SK-N-SH (cell line): ENCODE data around the gene SLC4A2. TPM values are rescaled to one million over a fixed set of nuclear protein-coding genes. Genes with fewer than 3 reads are reported as not detected.

Experiments used
- CTCF ChIA-PET: fragments of 300-600, 350-600 bp; formaldehyde crosslinking; extraction: SDS; loops from one replicate; lab custom pipeline; 2021; lab: Yijun Ruan, JAX
- POLR2A ChIA-PET: fragments of 350-600 bp; sonication (Branson Sonifier 250); formaldehyde crosslinking; extraction: SDS; loops from one replicate; lab custom pipeline; 2020; ENCODE audit warnings: antibody characterized with exemption, inconsistent platforms; lab: Yijun Ruan, JAX
- DNase-seq: peaks from one replicate; pipeline ENCODE4 v3.0.0; 2012
- H2AFZ ChIP-seq: fragments of 200-600 bp; sonication (generic); 2 replicates; pipeline ENCODE4 v1.8.1; 2016; ENCODE audit warnings: antibody characterized with exemption, mild to moderate bottlenecking, low read depth
- H3F3A ChIP-seq: fragments of 200-600 bp; sonication (generic); replicated peaks from 2 replicates; pipeline ENCODE3; 2016; ENCODE audit warnings: antibody characterized with exemption, mild to moderate bottlenecking; ENCODE audit not compliant: insufficient read depth
- H3K27ac ChIP-seq, 2 experiments: fragments of 200-500 bp in 1 of 2; fragments of 200-600 bp in 1 of 2; sonication (Bioruptor generic) in 1 of 2; sonication (generic), shearing (Covaris generic) in 1 of 2; 2 replicates each; pipeline versions ENCODE4 v1.5.1 to v1.6.1; 2014 to 2016; ENCODE audit warnings: low read depth in 2 of 2, inconsistent platforms in 1 of 2, low read length in 1 of 2, mild to moderate bottlenecking in 1 of 2, mixed read lengths in 1 of 2
- H3K27me3 ChIP-seq: fragments of 200-600 bp; sonication (generic), shearing (Covaris generic); 2 replicates; pipeline ENCODE4 v1.6.1; 2016; ENCODE audit warnings: mixed run types; ENCODE audit not compliant: insufficient read depth
- H3K36me3 ChIP-seq, 2 experiments: fragments of 200-500 bp in 1 of 2; fragments of 200-600 bp in 1 of 2; sonication (Bioruptor generic) in 1 of 2; sonication (generic) in 1 of 2; replicated peaks in 1 of 2; 2 replicates each; pipeline versions ENCODE3 to v1.5.1; 2014 to 2016; ENCODE audit warnings: low read length in 1 of 2, mild to moderate bottlenecking in 1 of 2; ENCODE audit not compliant: insufficient read depth in 2 of 2, control insufficient read depth in 1 of 2
- H3K4me1 ChIP-seq, 2 experiments: fragments of 200-500 bp in 1 of 2; fragments of 200-600 bp in 1 of 2; sonication (Bioruptor generic) in 1 of 2; sonication (generic), shearing (Covaris generic) in 1 of 2; 2 replicates each; pipeline versions ENCODE4 v1.5.1 to v1.6.1; 2014 to 2016; ENCODE audit warnings: low read depth in 1 of 2, low read length in 1 of 2, mixed run types in 1 of 2; ENCODE audit not compliant: insufficient read depth in 2 of 2, control insufficient read depth in 1 of 2
- H3K4me2 ChIP-seq: fragments of 200-600 bp; sonication (generic), shearing (Covaris generic); 2 replicates; pipeline ENCODE4 v1.6.1; 2017; ENCODE audit warnings: mixed run types
- H3K4me3 ChIP-seq, 2 experiments: fragments of 200-500 bp in 1 of 2; fragments of 200-600 bp in 1 of 2; sonication (Bioruptor generic) in 1 of 2; sonication (generic), shearing (Covaris generic) in 1 of 2; 2 replicates each; pipeline versions ENCODE4 v1.5.1 to v1.8.1; 2014 to 2016; ENCODE audit warnings: low read depth in 2 of 2, inconsistent platforms in 1 of 2, low read length in 1 of 2, mild to moderate bottlenecking in 1 of 2, mixed read lengths in 1 of 2, moderate library complexity in 1 of 2
- H3K79me2 ChIP-seq: fragments of 200-600 bp; sonication (generic); 2 replicates; pipeline ENCODE4 v1.8.1; 2017; ENCODE audit warnings: mild to moderate bottlenecking; ENCODE audit not compliant: insufficient read depth
- H3K9ac ChIP-seq: fragments of 200-600 bp; sonication (generic); 2 replicates; pipeline ENCODE4 v1.6.1; 2017; ENCODE audit warnings: mixed run types
- H3K9me2 ChIP-seq: fragments of 200-600 bp; sonication (generic); 2 replicates; pipeline ENCODE4 v1.6.1; 2017; ENCODE audit warnings: mixed run types
- H3K9me3 ChIP-seq: fragments of 200-600 bp; sonication (generic); 2 replicates; pipeline ENCODE4 v1.6.1; 2017; ENCODE audit warnings: mixed run types, mild to moderate bottlenecking, moderate library complexity
- H4K20me1 ChIP-seq: fragments of 200-600 bp; sonication (generic); 2 replicates; pipeline ENCODE4 v1.6.1; 2017; ENCODE audit warnings: mild to moderate bottlenecking, mixed run types; ENCODE audit not compliant: insufficient read depth
- CTCF ChIP-seq: fragments of 200-600 bp; sonication (generic); IDR thresholded peaks from 2 replicates; pipeline ENCODE4 v1.6.1; 2017; ENCODE audit warnings: antibody characterized with exemption, mild to moderate bottlenecking, moderate library complexity
- EP300 ChIP-seq, 2 experiments: IDR thresholded peaks; 2 replicates each; pipeline versions ENCODE4 v1.4.0 to v1.6.1; 2012; ENCODE audit warnings: borderline replicate concordance in 1 of 2, low read depth in 1 of 2, low read length in 1 of 2
- JUND ChIP-seq: IDR thresholded peaks from 2 replicates; pipeline ENCODE4 v1.4.0; 2012
- MAX ChIP-seq: IDR thresholded peaks from 2 replicates; pipeline ENCODE4 v1.4.0; 2012; ENCODE audit warnings: low read depth
- MEF2A ChIP-seq: IDR thresholded peaks from 2 replicates; pipeline ENCODE4 v1.4.0; 2012; ENCODE audit warnings: low read depth, borderline replicate concordance
- MXI1 ChIP-seq: IDR thresholded peaks from 2 replicates; pipeline ENCODE4 v1.6.1; 2012; ENCODE audit warnings: mild to moderate bottlenecking, low read depth, low read length, improper control_type of control experiment
- NRF1 ChIP-seq: IDR thresholded peaks from 2 replicates; pipeline ENCODE4 v1.6.1; 2012; ENCODE audit warnings: low read depth, mild to moderate bottlenecking, low read length
- POLR2AphosphoS5 ChIP-seq: IDR thresholded peaks from 2 replicates; pipeline ENCODE4 v1.6.1; 2012; ENCODE audit warnings: low read depth, low read length
- SIN3A ChIP-seq: IDR thresholded peaks from 2 replicates; pipeline ENCODE4 v1.6.1; 2012; ENCODE audit warnings: low read depth, mild to moderate bottlenecking, low read length, moderate library complexity, borderline replicate concordance
- TAF1 ChIP-seq: IDR thresholded peaks from 2 replicates; pipeline ENCODE4 v1.6.1; 2012; ENCODE audit warnings: low read depth, mild to moderate bottlenecking, low read length, moderate library complexity, borderline replicate concordance
- TCF12 ChIP-seq: IDR thresholded peaks from 2 replicates; pipeline ENCODE4 v1.4.0; 2012
- WGBS: methylation state at CpG from one replicate; pipeline ENCODE4 v1.1.6; 2017; ENCODE audit warnings: low lambda C conversion rate; 5-methylcytosine and 5-hydroxymethylcytosine counted together
- polyA plus RNA-seq, 3 experiments: library from polyadenylated mRNA; depleted of rRNA; stranded (reverse); fragments of >200 nt; gene quantifications; 2 replicates each; pipeline ENCODE4 v1.2.3, GENCODE V29; 2012

The SLC4A2 gene
- polyA plus RNA-seq, 1 of the 3 experiments (the other 2 are of a cell fraction), result 167 TPM

- no peaks in the 10 kb centered on the region for H3K9me3 ChIP-seq
- no peaks in the 10 kb centered on the region for H3K27me3 ChIP-seq
- peaks cover 29% of the 10 kb centered on the region for H4K20me1 ChIP-seq
- H3F3A ChIP-seq, result peaks cover 20% of the 10 kb centered on the region
- peak overlapping the region; percentile 64 to 94; a peak in 3 of 4 replicates for H3K27ac ChIP-seq
- H3K9ac ChIP-seq, result peak overlapping the region; percentile 28; the same call in 1 of the 2 replicates
- 77% methylated on average over 5 of the region's 5 CpGs for WGBS
- peaks cover 36 to 59% of the 10 kb centered on the region in 2 experiments for H3K4me1 ChIP-seq
- POLR2A ChIA-PET, result interaction anchor here (0.8 to 1.4 kb wide), 5 partner anchors 27 to 1355 kb away, joined by 3 read pairs; partner anchors contain the start of genes ABCB8, ABCF2 and NUB1
- H3K4me3 ChIP-seq, result peak overlapping the region; percentile 54 to 90; a peak in 2 of 4 replicates
- H2AFZ ChIP-seq, result peak overlapping the region; percentile 72
- DNase-seq, result no peak
- CTCF ChIA-PET, result interaction anchor here (0.6 to 21.3 kb wide), 15 partner anchors 9 to 323 kb away, joined by 3 to 474 read pairs (median 4); partner anchors contain the start of genes ABCB8, CDK5 and SLC4A2
- no peak for TF ChIP-seq JUND
- H3K79me2 ChIP-seq, result peaks cover 63% of the 10 kb centered on the region
- peak overlapping the region; percentile 79 for H3K4me2 ChIP-seq
- no peaks in the 10 kb centered on the region for H3K9me2 ChIP-seq
- peaks cover 0 to 13% of the 10 kb centered on the region in 2 experiments for H3K36me3 ChIP-seq
Observed at GRCh38 chr7:151085329-151085690, 25.9 kb downstream of the SLC4A2 start.

GRCh38 chr7:151085691-151086620 lies 26.6 kb downstream of the SLC4A2 start, which contains the start of gene AGAP3:
TSS of gene AGAP3 (plus strand) at chr7:151086475. CDS start at chr7:151086742, 267 bp downstream.
- 2% methylated on average over 71 of the region's 84 CpGs for WGBS
- ChIA-PET CTCF (interaction anchor here (0.5 to 21.3 kb wide), 19 partner anchors 9 to 323 kb away, joined by 3 to 474 read pairs (median 4); partner anchors contain the start of genes ABCB8, CDK5 and SLC4A2), POLR2A (interaction anchor here (0.8 to 1.4 kb wide), 5 partner anchors 27 to 1356 kb away, joined by 3 read pairs; partner anchors contain the start of genes ABCB8, ABCF2 and NUB1)
- Histone ChIP-seq H3K79me2 (peaks cover 64% of the 10 kb centered on the region), H3K9ac (peak within 1 kb of the TSS; percentile 88), H3K9me3 (no peaks in the 10 kb centered on the region), H3K27me3 (no peaks in the 10 kb centered on the region), H3K4me1 (peaks cover 34 to 58% of the 10 kb centered on the region in 2 experiments), H3K9me2 (no peaks in the 10 kb centered on the region), H3F3A (peaks cover 20% of the 10 kb centered on the region), H3K36me3 (peaks cover 0 to 13% of the 10 kb centered on the region in 2 experiments), H2AFZ (peak within 1 kb of the TSS; percentile 72), H3K4me2 (peak within 1 kb of the TSS; percentile 99), H3K4me3 (peak within 1 kb of the TSS; percentile 90 to 100), H4K20me1 (peaks cover 35% of the 10 kb centered on the region), H3K27ac (peak within 1 kb of the TSS; percentile 64 to 94)
- TF ChIP-seq TAF1, result peak; percentile 58
- peak in 1 of 2 experiments; percentile 25; a peak in 1 of 4 replicates for TF ChIP-seq EP300 (IDR thresholded peaks at IDR 0.05; ENCODE audit: borderline replicate concordance in 1 of 2, low read depth in 1 of 2, low read length in 1 of 2)
- peak; percentile 60 for TF ChIP-seq MAX
- peak; percentile 66 for TF ChIP-seq NRF1
- peak; percentile 39; the same call in 1 of the 2 replicates for TF ChIP-seq TCF12
- peak; percentile 46 for TF ChIP-seq MXI1
- TF ChIP-seq MEF2A, result no peak
- TF ChIP-seq POLR2AphosphoS5, result peak; percentile 80
- no peak for TF ChIP-seq CTCF
- peak; percentile 44; the same call in 1 of the 2 replicates for TF ChIP-seq SIN3A
- DNase-seq, result peak; percentile 99
